VCaP (cell line): ENCODE results near the gene MPP1.
"Not testable (repeated sequence)": the region's sequence is repeated elsewhere in the genome, so short reads cannot be mapped to it uniquely, and the experiment has no call there.

Experiments
- H3K27ac ChIP-seq: fragments of 450-650 bp; 2 replicates; pipeline ENCODE4 v1.5.1; 2017
- TF ChIP-seq, protein P1 (sequence below): fragments of 450-650 bp; conservative IDR thresholded peaks from 2 replicates; pipeline ENCODE4 v1.5.1; 2017; ENCODE audit warnings: mild to moderate bottlenecking, moderate library complexity

Gene MPP1

DNA sequence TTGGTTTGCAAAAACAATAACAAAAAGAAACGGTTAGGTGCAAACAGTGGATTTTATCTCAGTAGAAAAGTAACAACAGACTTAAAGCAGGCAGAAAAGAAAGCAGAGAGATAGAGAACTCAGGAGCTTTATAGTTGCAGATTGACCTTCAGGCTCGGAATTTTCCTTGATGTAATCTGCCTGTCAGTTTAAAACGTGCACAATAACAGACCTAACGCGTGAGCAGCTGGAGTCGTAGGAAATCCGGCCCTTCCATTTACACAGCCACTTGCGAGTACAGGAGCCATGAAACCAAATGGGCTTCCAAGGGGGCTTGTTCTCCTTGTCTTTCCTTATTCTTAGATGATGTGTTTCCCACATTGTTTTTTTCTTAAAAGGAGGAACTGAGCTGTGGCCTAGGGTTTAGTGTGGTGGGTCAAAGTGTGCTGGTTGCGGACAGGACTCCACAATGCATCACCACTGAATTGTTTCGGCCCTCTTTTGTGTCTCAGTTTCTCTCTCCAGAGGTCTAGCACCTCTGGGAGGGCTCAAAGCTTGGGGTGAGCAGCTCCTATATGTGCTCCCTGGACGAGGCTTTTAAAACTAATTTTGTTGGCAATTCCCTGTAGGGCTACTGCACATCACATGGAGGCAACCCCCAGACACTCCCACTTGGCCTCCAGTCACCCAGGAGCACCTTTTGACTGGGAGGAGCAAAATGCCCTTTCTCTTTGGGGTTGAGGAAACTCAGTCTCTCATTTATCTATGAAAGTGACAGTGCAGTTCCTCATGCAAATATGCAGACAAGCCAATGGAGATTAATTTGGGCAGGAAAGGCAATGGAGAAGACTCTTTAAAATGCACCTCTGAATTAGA lies 13.9 kb upstream of the MPP1 start:
- TF ChIP-seq, protein P1, sequence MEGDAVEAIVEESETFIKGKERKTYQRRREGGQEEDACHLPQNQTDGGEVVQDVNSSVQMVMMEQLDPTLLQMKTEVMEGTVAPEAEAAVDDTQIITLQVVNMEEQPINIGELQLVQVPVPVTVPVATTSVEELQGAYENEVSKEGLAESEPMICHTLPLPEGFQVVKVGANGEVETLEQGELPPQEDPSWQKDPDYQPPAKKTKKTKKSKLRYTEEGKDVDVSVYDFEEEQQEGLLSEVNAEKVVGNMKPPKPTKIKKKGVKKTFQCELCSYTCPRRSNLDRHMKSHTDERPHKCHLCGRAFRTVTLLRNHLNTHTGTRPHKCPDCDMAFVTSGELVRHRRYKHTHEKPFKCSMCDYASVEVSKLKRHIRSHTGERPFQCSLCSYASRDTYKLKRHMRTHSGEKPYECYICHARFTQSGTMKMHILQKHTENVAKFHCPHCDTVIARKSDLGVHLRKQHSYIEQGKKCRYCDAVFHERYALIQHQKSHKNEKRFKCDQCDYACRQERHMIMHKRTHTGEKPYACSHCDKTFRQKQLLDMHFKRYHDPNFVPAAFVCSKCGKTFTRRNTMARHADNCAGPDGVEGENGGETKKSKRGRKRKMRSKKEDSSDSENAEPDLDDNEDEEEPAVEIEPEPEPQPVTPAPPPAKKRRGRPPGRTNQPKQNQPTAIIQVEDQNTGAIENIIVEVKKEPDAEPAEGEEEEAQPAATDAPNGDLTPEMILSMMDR: no peak
- H3K27ac ChIP-seq: no peak overlapping the region

DNA sequence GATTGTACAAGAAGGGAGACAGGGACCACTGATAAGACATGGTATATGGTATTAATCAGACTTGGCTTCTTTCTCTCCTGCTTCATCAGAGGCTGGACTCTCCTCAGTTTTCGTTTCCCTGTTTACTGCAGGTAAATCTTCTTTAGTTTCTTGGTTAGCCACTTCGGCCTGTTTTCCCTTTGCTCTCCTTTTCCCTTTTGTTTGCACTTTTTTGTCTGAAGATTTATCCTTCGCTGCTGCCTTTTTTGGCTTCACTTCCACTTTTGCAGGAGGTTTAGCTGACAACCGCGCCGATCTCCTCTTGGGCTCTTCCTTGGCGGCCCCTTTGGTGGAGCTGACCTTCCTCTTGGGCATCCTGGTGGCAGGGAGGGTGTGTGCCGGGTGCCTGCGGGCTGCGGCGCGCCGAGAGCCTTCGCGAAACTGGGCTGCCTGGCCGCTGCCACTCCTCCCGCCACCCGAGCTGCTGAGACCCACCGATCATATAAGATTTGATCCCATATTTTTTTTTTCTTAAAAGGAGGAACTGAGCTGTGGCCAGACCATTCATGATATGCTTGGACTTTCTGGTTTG lies 11.8 kb upstream of the MPP1 start:
- H3K27ac ChIP-seq: not testable (repeated sequence)

DNA sequence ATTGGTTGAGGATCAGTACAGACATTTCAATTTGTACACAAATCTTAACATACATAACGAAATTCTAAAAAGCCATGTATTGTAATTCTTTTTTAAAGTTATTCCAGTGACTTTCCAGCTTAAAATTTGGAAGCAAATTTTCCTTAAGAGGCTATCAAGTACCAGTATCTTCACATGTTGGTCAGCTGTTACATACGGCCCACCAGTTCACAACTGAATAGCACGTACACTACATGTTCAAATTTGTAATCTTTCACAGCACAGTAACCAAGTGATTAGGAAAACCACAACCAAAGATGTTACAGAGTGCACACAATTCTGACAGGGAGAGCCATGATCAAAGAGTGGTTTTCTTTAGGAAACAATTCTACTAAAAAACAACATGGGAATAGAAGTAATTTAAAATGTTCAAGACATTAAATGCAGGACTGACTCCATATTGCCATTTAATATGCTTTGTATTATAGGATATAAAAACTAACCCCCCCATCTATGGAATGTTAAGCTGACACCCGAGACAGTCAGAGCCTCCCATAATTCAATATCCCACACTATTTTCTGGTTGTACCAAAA lies 11.1 kb upstream of the MPP1 start:
- H3K27ac ChIP-seq: not testable (repeated sequence)

DNA sequence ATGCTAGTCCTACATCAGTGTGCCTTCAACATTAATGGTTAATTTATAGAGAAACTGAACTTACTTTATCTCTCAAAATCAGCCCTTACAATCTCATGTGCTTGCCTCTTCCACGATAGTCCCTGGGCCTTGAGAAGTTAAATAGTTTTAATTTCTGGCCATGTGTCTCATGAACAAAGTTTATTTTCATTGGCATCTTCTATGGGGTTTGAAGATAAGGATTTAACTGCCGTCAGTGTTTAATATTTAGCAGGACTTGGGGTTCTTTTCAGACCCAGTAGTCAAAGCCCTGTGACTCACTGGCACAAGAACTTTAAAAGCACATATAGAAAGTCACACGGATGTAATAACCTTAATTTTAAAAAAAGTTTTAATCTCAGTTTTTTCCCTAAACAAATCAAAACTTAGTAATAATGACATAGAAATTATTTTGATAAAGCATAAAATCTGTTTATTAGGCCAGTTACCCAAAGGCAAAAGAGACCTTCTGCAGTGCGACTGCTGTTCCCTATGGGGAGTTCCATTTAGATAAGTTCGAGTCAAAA lies 10.1 kb upstream of the MPP1 start:
- H3K27ac ChIP-seq: peak overlapping the region; percentile 20; the same call in 1 of the 2 replicates
- TF ChIP-seq, protein P1: no peak

DNA sequence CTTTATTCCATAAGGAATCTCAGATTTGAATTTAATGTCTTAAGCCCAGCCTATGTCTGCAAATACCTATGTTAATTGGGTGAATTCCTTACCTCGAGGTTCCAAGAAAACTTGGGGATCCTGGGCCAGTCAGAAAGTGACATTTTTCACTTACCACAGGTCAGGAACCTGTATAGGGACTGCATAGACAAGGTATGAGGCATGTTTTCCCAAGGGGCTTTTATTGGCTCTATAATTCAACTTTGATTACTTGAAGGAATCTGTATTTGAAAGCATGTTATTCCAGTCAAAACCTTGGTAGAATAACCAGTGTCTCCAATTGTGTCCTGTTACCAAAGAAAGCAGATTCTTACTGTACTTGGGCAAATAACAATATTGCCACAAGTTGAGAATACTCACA lies 8.5 kb upstream of the MPP1 start:
- TF ChIP-seq, protein P1: no peak

DNA sequence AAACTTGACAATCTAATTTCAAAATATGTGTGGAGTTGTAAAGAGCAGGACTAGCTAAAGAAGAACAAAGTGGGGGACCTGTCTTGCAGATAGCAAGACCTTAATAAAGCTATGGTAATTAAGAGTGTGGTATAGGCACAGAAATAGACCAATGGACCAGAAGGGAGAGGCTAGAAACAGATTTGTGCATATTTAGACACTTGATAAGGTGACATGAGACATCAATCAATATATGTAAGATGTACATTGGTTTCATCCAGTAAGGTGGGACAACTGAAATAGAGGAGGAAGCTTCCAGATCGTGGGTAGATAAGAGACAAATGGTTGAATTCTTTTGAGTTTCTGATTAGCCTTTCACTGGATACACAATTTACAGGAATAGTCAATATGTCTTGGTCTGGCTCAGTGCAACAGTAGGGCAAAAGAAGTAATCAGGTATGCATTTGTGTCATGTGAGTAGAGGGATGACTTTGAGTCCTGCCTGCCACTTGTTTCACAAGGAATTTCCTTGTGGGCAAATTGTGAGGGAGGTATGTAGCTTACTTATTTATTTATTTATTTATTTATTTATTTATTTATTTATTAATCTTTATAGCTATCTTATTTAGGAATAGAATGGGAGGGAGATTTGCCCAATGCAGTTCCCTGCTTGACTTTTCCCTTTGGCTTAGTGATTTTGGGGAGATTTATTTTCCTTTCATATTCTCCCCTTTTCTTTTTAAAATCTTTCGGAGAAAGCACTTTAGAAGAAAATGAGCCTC lies 7.2 kb upstream of the MPP1 start:
- no peak overlapping the region for H3K27ac ChIP-seq
- TF ChIP-seq, protein P1: no peak

More for the DNA sequence above, 8.5 kb upstream of the MPP1 start:
- no peak overlapping the region for H3K27ac ChIP-seq

DNA sequence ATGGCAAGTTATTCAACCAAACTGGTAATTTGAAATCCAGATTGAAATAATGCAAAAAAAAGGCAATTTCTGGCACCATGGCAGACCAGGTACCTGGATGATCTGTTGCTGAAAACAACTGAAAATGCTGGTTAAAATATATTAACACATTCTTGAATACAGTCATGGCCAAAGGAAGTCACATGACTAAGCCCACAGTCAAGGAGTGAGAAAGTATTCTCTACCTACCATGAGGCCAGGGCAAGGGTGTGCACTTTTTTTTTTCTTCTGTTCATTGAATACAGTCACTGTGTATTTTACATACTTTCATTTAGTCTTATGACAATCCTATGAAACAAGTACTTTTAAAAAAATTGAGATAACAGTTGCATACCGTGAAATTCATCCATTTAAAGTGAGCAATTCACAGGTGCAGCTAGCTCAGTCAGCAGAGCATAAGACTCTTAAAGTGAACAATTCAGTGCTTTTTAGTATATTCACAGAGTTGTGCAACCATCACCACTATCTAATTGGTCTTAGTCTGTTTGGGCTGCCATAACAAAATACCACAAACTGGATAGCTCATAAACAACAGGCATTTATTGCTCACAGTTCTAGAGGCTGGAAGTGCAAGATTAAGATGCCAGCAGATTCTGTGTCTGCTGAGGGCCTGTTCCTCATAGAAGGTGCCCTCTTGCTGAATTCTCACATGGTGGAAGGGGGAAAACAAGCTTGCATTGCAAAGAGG lies 4.8 kb upstream of the MPP1 start:
- TF ChIP-seq, protein P1: no peak

More for the DNA sequence above, 4.8 kb upstream of the MPP1 start:
- no peak overlapping the region for H3K27ac ChIP-seq
